UCSD-AML1 (cell line): ENCODE results near the gene CNTN6.

Experiments used
- DNase-seq: peaks from one replicate; lab custom pipeline; 2025; ENCODE audit not compliant: unreplicated experiment; lab: John Stamatoyannopoulos, UW

The CNTN6 gene

DNA sequence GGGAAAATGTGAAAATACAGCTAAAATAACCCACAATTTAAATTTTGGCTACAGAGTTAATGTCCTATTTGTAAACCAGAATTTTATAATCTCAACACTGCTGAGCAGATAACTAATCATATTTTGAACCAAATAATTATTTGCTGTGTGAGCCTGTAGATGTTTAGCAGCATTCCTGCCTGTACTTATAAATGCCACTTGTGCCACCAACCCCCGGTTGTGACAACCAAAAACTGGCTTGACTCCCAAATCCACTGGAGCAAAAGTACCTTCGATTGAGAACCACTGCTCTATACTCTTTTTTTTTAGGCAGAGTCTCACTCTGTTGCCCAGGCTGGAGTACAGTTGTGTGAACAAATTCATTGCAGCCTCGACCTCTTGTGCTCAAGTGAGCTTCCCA, 78.5 kb downstream of the CNTN6 start:
- DNase-seq: no peak

DNA sequence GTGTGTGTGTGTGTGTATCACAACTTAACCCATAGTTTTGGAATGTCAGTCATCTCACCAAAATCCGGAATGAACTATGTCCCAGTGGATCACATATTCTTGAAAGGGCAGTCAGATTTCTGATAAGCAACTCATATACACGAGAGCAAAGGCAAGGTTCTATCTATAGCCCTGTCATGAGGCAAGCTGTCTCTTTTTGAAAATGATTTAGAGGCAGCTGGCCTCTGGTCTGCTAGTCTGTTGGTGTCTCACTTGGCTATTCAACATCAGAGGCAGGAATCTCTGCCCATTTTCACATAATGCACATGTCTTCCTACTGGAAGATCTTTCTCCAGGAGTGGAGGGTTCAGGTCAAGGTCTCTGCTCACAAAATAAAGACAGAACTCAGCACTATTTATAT, 79.8 kb downstream of the CNTN6 start:
- no peak for DNase-seq

DNA sequence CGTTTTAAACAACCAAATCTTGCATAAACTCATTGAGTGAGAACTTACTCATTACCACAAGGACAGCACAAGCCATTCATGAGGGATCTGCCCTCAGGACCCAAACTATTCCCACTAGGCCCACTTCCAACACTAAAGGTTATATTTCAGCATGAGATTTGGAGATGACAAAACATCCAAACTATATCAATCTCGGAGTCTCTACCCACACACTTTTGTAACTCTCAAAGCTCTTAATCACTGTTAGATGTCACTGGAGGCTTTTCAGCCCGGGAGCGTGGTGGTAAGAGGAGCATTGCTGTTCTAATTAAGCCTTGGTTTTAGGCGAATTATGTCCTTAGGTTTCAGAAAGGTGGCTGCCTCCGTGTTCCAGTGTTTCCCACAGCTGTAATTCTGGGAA, 86.3 kb downstream of the CNTN6 start:
- no peak for DNase-seq

DNA sequence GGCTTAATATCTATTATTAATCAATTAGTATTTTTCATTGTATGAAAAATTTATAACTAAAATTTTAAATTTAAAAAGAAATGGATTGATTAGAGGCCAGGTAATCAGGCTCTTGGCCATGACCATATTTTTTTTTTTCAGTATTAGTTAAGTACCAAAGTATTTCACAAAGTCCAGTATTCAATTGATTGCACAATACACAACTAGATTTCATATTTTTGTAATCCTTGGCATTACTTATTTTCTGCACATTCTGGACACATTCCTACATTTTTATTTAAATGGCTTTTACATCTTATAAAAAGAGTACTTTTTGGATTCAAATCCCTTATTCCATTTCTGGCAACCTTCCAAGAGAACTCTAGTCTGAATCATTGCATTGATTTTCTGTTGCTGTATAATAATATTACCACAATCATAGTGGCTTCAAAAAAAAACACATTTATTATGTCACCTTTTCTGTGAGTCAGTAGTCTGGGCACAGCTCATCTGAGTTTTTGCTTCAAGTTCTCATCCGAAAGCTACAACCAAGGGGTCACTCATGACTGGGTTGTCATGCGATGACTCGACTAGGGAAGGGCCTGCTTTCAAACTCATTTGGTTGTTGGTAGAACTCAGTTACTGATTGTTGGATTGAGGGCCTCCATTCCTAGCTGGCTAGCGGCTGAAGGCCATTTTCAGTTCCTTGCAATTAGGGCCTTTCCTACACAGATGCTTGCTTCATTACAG, 90.7 kb downstream of the CNTN6 start:
- DNase-seq: no peak

DNA sequence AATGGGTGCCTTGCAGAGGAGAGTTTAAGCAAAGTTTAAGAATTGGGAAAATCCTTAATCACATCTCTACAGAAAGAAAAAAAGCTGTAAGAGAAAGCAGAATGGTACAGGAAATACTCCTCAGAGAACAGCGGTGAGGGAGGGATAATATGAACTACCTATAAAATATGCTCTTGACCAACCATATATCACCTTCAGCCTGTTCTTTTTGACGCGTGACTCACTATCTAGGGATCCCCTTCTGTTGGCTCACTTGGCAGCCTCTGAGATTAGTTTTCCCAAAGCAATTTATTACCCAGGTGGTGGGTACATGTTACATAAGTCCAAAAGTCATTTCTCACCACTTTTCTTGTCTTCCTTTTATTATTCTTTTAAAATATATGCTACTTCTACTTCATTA, 97.7 kb downstream of the CNTN6 start:
- no peak for DNase-seq

DNA sequence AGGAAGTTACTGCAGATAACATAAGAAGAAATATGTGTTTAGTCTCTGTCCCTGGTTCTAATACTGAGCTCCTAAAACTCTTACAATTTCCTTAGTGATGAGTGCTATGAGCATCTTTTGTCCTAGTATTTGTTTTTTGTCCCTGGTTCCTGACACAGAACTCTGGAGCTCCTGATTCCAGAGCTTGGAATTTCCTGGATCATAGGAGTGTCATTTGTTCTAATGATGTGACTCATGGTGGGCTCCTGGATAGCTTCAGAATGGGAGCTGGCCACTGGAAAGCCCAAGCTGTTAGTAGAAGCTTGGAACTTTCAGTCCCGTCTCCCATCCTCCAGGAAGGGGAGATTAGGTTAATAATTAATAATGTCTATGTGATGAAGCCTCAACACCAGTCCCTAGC, 98.2 kb downstream of the CNTN6 start:
- DNase-seq: no peak

DNA sequence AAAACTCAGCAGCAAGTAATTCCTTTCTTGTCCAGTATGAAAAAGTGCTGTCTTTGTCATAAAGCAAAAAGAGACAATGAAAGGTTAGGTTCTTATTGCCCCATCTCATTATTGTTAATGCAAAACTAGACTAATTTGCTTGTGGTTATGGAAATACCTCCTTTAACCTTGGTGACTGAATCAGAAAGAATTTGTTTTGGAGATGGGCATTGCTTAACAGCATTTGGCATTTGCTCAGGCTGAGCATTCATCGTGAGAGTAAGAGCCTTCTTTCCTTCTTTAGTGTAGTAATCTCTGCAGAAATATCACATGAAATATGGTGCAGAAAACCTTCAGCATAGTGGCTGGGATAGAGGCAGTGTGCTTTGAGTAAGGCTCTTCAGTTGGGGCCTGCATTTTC, 103.1 kb downstream of the CNTN6 start:
- DNase-seq: no peak

DNA sequence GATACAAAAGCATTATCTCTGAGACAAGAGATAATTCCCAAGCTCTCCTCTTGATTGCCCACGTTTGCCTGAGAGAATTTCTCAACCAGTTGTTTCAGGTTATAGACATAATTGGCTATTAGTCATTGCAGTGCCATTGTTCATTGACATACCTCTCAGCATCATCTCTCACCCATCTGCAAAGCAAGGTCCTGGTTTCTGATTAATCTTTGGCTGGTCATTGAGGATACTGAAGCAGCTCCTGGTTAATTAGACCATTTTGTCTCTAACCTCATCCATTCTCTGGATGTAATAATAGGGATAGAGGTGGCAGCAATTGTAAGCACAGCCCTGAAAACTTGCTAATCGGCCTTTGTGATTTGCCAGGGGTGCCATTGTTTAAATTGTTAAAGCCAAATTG, 104.2 kb downstream of the CNTN6 start:
- no peak for DNase-seq

DNA sequence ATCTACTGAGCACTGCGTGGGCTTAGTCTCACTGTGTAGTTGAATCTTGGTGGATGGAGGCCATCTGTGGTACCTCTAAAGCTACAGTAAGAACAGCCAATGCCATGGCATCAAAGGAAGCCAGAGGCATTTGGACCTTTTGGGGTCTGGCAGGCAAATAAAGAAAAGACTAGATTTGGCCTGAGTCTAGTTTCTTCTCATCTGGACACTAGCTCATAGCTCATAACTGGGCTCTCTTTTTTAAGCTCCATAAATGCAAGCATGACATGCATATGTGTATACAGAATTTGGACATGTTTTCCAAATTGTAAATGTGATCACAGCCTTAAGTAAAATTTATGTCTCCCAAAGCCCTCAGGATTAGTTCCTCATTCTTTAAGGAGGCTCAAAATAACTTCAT, 107.5 kb downstream of the CNTN6 start:
- no peak for DNase-seq

DNA sequence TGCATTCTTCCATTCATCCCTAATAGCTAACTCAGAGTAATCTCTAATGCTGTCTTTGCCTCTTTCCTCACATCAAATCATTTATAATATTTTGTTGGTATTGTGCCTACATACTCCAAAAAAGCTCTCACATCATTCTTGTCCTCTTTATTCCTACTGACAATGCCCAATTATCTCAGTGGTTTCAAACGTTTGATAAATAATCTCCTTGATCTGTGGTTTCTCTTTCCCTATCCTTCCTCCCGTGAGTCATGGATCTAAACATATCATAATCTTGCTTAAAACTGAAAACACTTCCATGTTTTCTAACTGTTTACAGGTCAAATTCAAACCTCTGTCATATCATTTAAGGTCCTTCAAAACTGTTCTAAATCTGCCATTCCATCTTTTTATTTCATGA, 115.1 kb downstream of the CNTN6 start:
- DNase-seq: no peak

DNA sequence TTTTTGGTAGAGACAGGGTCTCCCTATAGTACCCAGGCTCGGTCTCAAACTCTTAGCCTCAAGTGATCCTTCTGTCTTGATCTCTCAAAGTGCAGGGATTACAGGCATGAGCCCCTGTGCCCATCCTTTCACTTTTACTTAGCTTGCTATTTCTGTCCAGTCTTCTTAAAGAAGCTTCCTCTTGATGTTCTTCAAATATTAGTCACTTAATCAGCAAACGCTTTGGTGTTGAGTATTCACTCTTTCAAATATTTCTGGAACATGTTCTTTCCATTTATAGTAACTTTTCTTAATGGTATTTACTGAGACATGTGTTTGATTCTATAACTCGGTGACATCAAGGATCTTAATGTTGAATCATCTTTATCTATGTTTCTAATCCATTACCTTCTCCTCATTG, 122.1 kb downstream of the CNTN6 start:
- no peak for DNase-seq

DNA sequence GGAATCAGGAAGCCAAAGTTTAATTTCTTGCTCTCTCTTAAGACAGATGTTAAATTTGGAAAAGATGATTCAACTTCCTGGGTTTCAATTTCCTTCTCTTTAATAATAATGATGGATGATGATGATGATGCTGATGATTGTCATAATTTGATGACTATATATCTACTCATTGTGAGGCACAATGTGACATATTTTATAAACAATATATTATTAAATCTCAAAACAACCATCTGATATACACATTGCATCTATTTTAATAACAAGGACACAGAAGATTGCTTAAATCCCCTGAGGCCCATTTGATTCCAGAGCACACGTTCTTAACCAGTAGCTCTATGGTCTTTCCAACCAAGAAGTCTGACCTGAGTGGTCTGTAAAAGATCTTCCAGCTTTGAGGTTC, 124.0 kb downstream of the CNTN6 start:
- DNase-seq: no peak

DNA sequence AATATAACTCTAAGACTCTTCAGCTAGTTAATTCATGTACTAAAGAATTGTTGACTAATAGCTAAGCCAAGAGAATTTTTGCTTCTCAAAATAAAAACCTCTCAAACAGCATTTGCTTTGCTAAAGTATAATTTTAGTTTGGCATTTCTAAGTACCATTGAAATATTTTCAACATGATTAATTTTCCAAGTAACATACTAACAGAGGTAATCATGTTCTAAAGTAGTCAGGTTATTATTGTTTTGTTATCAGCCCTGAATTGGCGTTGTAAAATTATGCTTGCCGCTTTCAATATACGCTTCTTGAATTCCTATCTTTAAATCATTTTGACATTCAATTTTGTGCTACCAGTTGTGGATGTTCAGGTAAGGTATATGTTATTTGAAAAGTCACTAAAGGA, 134.3 kb downstream of the CNTN6 start:
- DNase-seq: no peak

DNA sequence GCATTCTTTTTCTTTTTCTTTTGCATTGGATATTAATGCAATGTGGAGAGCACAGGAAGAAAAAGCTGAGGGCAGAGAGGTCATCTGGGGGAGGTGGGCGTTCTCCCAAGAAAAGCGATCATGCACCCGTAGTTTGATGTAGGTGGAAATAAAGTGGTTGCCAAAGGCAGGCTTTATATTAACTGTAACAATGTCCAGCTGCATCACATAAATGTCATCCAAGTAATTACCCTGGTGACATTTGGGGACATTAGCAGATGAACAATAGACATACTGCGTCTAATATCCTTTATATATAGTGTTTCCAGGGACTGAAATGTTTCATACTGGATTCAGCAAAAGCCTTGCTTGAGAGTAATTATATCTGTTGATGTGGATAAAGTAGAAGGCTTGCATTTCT, 135.5 kb downstream of the CNTN6 start:
- no peak for DNase-seq

DNA sequence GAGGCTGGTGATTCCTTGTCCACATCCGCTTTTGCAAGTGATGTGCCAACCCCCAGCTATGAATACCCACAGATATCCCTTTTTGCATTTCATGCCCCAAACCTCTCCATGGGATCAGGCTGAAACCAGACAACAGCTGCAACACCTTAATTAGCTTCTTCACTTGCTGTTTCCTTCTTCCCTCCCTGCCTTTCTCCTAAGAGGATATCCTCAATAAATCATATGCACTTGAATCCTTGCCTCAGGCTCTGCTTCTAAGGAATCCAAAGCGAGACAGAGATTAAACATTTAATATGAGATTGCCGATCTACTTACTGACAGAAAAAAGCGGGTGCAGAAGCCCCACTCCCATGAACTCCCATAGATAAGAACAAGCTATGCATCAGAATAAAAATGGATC, 138.1 kb downstream of the CNTN6 start:
- no peak for DNase-seq

DNA sequence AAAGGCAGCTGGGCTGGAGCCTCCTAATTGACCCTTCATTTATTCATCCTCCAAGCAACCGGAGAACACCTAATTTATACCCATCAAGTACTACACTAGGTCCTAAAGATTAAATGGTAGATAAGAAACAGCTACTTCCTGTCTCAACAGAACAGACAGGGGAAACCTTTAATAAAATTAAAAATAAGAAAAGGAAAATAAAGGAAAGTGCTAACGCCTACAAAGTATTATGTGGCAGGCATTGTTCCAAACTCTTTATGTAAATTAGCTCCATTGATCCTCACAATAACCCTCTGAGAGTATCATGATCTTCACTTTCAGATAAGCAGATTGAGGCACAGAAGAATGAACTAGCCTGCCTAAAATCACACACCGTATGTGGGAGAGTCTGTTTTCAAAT, 139.5 kb downstream of the CNTN6 start:
- DNase-seq: no peak

DNA sequence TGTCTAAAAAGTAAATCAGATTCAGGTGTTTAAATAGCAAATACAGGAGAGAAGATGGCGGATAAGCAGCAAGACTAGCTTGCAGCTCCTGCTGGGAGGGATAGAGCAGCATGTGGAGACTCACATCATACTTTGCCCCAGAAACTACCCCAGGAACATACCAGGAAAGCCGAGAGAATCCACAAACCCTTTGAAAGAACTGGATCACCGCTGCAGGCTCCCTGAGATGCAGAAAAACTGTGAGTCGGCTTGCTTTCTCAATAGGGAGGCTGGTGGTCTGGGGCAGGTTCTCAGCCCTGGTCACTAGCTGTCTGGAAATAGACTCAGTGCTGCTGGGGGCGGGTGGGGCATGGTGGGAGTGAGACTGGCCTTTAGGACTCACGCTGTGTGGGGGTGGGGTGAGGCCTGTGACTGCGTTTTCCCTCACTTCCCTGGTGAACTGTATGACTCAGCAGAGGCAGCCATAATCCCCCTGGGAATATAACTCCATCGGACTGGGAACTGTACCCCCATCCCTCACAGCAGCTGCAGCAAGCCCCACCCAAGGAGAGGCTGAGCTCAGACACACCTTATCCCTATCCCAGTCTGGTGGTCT, 142.8 kb downstream of the CNTN6 start:
- no peak for DNase-seq

DNA sequence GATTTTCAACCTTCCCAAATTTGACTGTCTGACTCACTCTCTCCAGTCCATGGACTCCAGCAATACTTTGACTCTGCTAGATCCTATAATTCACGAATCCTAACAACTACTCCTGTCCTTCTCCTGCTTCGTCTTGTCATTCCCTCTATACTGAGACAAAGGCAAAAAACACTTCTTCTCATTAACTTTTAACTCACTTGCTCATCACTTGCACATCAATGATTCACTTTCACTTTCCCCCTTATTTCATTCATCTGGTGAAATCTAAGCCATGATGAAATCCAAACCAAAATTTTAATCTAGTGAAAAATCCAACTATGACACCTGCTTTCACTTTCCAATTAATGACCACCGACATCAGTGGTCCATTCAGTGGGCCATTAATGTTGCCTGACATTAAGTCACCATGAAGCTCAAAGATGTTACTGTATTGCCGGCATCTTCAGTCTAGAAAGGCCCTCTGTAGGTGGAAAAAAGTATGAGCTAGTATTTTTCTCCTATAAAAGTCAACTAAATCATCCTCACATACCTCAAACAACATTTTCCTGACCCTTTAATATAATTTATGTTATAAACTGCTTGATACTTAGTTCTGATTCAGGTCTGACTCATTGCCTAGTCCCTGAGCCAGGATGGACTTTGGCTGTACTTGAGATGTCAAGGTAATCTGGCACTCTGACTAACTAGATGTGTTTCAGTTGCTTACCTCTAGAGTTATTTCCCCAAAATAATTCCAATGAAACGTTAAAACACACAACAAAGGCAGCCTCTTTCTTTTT, 158.6 kb downstream of the CNTN6 start:
- DNase-seq: no peak

DNA sequence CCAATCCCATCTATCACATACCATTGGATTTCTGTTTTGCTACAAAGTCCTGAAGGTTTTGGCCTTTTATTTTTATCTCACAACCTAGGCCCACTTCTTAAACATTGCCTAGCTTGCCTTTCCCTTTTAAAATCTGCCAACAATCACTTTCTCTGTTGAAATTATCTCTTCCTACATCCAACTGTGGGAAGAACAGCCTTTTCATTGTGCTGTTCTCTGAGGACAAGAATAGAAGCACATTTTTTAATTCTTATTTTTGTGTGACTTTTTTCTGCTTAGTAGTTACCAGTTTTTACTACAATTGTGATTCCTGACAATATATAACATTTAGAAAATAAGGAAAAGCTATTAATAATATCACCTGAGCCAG, 159.2 kb downstream of the CNTN6 start:
- no peak for DNase-seq

DNA sequence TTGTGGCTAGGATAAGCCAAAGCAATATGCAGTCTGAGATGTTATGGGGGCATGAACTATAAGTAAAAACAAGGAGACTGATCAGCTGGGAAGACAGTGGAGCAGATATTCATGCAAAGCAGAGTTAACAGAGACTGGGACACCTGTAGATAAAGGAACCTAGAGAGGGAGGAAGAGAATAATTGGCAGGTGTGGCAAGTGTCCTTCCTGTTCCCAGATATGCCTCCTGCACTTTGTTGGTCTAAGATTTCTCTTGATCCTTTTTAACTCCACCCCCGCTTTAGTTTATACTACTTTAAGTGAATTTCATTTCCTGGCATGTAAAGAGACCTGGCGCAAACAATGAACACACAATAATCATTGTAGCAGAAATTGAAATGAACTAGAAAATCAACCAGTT, 169.4 kb downstream of the CNTN6 start:
- DNase-seq: no peak

DNA sequence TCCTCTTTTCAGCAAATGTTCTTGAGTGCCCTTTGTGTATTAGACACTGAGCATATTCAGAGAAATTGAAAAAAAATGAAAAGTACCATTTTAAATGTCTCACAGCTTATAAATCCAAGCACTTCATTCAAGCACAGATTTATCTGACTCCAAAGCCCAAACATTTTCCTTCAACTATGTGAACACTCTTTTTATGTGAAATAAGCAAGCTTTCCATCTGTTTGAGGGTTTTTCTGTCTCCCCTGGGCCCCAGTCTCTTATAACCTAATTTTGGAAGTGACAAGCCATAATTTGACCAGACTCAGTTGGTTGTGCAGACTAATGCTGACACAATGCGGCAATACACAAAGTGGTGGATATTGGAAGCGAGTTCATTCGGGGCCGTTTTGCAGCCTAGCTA, 170.3 kb downstream of the CNTN6 start:
- no peak for DNase-seq

DNA sequence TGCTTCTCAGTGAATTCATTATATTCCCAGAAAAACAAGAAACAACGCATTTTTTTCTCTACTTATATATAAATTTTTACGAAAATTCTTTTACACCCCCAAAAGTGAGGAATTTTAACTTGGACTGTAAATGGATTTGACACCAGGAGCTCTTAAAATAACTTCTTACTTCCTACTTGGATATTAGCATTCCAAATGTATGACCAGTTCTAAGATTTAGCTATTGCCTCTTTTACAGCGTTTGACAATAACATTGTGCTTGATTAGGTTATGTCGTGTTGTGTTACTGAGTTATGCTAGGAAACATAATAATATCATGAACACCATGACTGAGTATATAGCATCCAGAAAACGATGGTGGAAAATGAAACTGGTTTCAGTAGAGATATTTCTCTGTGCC, 177.0 kb downstream of the CNTN6 start:
- no peak for DNase-seq
